ENCODE results near the gene CD53. TPM values are rescaled to one million over a fixed set of nuclear protein-coding genes. Genes with fewer than 3 reads are reported as not detected.

CD53 gene
- total and polyA plus RNA-seq, 9 of the 15 experiments (the other 6 are each of a cell fraction or from before 2014, with no cell fraction given) = 63.5 to 220 (median 131) TPM

- no peak for TF ChIP-seq ZSCAN32 (CRISPR knock-in tag; IDR thresholded peaks at IDR 0.05)
- no peak for TF ChIP-seq ZNF24 (IDR thresholded peaks at IDR 0.05)
- TF ChIP-seq ZNF695 (CRISPR knock-in tag; IDR thresholded peaks at IDR 0.05) = no peak
- TF ChIP-seq HDAC6 (IDR thresholded peaks at IDR 0.05; ENCODE audit: low read depth, low read length) = no peak
- no peak for TF ChIP-seq TCF7 (IDR thresholded peaks at IDR 0.05; ENCODE audit: borderline replicate concordance)
- TF ChIP-seq CTBP1 (IDR thresholded peaks at IDR 0.05; ENCODE audit: borderline replicate concordance) = peak; percentile 91
- no peak for TF ChIP-seq BRD4 (IDR thresholded peaks at IDR 0.05)
- peak in 1 of 2 experiments; percentile 1; a peak in 1 of 4 replicates for TF ChIP-seq FOXA3 (CRISPR knock-in tag; conservative IDR thresholded peaks at IDR 0.05 in 1 of 2, IDR thresholded peaks at IDR 0.05 in 1 of 2)
- no peak; the same call in 1 of the 2 replicates for TF ChIP-seq CUX1 (CRISPR knock-in tag; IDR thresholded peaks at IDR 0.05)
- TF ChIP-seq RAD51 (IDR thresholded peaks at IDR 0.05; ENCODE audit: borderline replicate concordance, low read depth) = no peak
- TF ChIP-seq KDM2B (CRISPR knock-in tag; IDR thresholded peaks at IDR 0.05) = no peak
- TF ChIP-seq NRF1 (conservative IDR thresholded peaks at IDR 0.05 in 1 of 2, IDR thresholded peaks at IDR 0.05 in 1 of 2) = peak in 1 of 2 experiments; percentile 19; a peak in 2 of 4 replicates
- TF ChIP-seq KLF16 (IDR thresholded peaks at IDR 0.05) = no peak
- TF ChIP-seq ZNF146 (CRISPR knock-in tag; IDR thresholded peaks at IDR 0.05; ENCODE audit: unreplicated experiment) = no peak
- no peak for TF ChIP-seq RFX7 (CRISPR knock-in tag; IDR thresholded peaks at IDR 0.05)
- TF ChIP-seq FOXP4 (CRISPR knock-in tag; IDR thresholded peaks at IDR 0.05; ENCODE audit: borderline replicate concordance) = no peak
- peak; percentile 95 for TF ChIP-seq NFE2 (IDR thresholded peaks at IDR 0.05; ENCODE audit: low read depth)
- TF ChIP-seq YBX1 (IDR thresholded peaks at IDR 0.05) = no peak
- TF ChIP-seq TSHZ1 (CRISPR knock-in tag; IDR thresholded peaks at IDR 0.05) = no peak
Measured at GRCh38 chr1:110890474-110891196, 17.7 kb downstream of the CD53 start (continued).

All from K562 (cell line).